Progenitor cell of endocrine pancreas (in vitro differentiated cells): ENCODE data around the gene SNTG2. TPM values are rescaled to one million over a fixed set of nuclear protein-coding genes. Genes with fewer than 3 reads are reported as not detected.
"Not testable (repeated sequence)": the region's sequence is repeated elsewhere in the genome, so short reads cannot be mapped to it uniquely, and the experiment has no call there.

ENCODE experiments used
- DNase-seq: peaks from one replicate; pipeline ENCODE4 v3.0.0; 2021; ENCODE audit warnings: low spot score; ENCODE audit not compliant: unreplicated experiment
- H3K27ac Mint-ChIP-seq: 2 replicates; pipeline ENCODE4 v1.8.0; 2021; ENCODE audit warnings: mild to moderate bottlenecking, moderate library complexity, mixed read lengths
- H3K27me3 Mint-ChIP-seq: 2 replicates; pipeline ENCODE4 v1.8.0; 2021; ENCODE audit warnings: mixed read lengths
- H3K36me3 Mint-ChIP-seq: 2 replicates; pipeline ENCODE4 v1.8.0; 2022; ENCODE audit warnings: mixed read lengths; ENCODE audit not compliant: insufficient read depth
- H3K4me1 Mint-ChIP-seq: 2 replicates; pipeline ENCODE4 v1.8.0; 2021; ENCODE audit warnings: low read depth, mixed read lengths
- H3K4me3 Mint-ChIP-seq: 2 replicates; pipeline ENCODE4 v1.8.0; 2021; ENCODE audit warnings: low read depth, mild to moderate bottlenecking, moderate library complexity, mixed read lengths
- H3K9me3 Mint-ChIP-seq: 2 replicates; pipeline ENCODE4 v1.8.0; 2021; ENCODE audit warnings: low read depth, mixed read lengths
- total RNA-seq: library from RNA; stranded (reverse); gene quantifications from 2 replicates; pipeline ENCODE4 v1.2.1, GENCODE V29; 2021
- TF ChIP-seq, protein P1 (sequence below): fragments of 200-600 bp; sonication (generic); IDR thresholded peaks from one replicate; pipeline ENCODE4 v1.5.0; 2021; ENCODE audit warnings: antibody characterized with exemption, mild to moderate bottlenecking; ENCODE audit not compliant: unreplicated experiment

The SNTG2 gene
- total RNA-seq, 1 donor from 2014 or later: 0.50 TPM

DNA sequence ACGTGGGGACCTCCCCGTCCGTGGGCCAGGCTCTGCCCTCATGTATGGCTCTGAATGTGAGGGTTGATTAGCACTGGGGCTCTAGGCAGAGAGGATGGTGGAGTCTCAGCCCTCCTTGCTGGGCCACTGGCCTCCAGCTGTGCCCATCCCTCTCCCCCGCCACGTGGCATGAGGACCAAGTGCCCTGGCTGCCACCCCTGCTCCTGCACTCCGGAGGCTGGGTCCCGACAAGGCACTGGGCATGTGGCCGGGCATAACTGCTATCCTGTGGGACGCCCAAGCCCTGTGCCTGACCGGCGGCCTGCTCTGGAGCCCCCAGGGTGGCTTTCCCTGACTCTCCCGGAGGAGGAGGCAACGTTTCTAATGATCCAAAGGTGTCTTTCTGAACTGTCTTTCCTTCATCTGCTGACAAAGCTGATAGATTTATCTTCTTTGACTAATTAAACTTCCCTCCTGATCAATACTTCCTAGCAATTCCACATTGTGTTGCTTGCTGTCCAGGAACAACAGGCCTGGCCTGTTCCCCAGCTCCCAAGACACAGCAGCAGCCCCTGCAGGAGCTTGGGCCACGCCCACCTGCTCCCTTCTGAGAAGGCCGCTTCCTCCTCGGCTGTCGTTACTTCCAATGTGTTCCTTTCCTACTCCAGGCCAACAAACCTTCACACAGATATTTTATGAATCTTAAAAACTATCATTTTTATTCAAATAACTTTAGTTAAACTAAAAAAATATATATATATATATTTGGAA is 132.0 kb downstream of the SNTG2 start:
- TF ChIP-seq, protein P1, sequence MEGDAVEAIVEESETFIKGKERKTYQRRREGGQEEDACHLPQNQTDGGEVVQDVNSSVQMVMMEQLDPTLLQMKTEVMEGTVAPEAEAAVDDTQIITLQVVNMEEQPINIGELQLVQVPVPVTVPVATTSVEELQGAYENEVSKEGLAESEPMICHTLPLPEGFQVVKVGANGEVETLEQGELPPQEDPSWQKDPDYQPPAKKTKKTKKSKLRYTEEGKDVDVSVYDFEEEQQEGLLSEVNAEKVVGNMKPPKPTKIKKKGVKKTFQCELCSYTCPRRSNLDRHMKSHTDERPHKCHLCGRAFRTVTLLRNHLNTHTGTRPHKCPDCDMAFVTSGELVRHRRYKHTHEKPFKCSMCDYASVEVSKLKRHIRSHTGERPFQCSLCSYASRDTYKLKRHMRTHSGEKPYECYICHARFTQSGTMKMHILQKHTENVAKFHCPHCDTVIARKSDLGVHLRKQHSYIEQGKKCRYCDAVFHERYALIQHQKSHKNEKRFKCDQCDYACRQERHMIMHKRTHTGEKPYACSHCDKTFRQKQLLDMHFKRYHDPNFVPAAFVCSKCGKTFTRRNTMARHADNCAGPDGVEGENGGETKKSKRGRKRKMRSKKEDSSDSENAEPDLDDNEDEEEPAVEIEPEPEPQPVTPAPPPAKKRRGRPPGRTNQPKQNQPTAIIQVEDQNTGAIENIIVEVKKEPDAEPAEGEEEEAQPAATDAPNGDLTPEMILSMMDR: no peak
- Mint-ChIP-seq H3K27ac (no peak overlapping the region), H3K9me3 (no peaks in the 10 kb centered on the region), H3K4me3 (no peak overlapping the region), H3K36me3 (no peaks in the 10 kb centered on the region), H3K4me1 (peaks cover 3% of the 10 kb centered on the region), H3K27me3 (peaks cover 23% of the 10 kb centered on the region)
- DNase-seq: no peak

DNA sequence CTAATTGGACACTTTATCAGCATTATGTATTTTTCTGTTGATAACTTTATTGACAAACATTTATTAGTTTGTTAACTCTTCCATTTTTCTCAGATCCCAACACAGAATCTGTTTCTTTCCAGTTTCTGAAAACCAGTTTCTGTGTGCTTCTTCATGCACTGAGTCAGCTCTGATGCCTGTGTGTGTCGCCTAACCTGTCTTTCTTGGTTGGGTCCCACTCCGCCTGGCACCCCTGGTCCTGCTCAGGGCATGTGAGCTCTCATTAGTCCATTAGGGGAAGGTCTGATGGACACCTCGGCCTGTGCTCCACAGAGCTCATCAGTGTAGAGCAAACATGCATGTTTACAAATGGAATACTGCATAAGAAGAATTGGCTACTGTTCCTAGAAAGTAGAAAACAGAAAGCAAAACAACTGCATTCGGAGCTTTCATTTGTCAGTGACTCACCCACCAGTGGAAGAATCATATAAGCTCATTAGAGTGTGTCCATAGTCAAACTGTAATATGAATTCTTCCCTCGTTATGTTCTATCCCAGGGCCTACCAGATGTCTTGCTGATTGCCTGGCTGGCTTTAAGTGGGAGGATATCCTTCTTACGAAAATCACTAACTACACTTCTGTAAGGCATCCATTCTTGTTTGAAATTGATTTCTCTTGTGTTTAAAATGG is 137.7 kb downstream of the SNTG2 start:
- H3K9me3 Mint-ChIP-seq: peaks cover 7% of the 10 kb centered on the region
- H3K36me3 Mint-ChIP-seq: no peaks in the 10 kb centered on the region
- no peak for DNase-seq
- no peak overlapping the region for H3K27ac Mint-ChIP-seq
- no peaks in the 10 kb centered on the region for H3K4me1 Mint-ChIP-seq
- no peak overlapping the region for H3K4me3 Mint-ChIP-seq
- H3K27me3 Mint-ChIP-seq: peaks cover 14% of the 10 kb centered on the region
- TF ChIP-seq, protein P1: no peak

DNA sequence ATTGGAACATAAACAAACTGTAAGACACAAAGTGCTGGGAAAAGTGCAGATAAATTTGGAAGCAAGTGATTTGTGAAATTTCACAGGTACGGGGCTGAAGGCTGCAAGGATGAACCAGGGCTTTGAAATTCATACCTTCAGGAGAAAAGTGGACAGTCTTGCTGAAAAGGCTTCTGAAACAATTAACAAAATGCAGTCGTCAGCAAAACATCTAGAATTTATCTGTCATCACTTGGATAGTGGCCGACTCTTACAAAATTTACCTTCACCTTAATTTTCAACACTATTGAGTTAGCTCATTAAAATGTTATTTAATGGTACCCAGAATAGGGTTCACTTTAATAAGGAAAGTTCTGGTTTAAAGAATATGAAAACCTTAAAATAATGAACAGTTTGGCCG is 138.3 kb downstream of the SNTG2 start:
- no peak overlapping the region for H3K27ac Mint-ChIP-seq
- no peak overlapping the region for H3K4me3 Mint-ChIP-seq
- TF ChIP-seq, protein P1: no peak
- H3K4me1 Mint-ChIP-seq: no peaks in the 10 kb centered on the region
- H3K9me3 Mint-ChIP-seq: peaks cover 7% of the 10 kb centered on the region
- H3K27me3 Mint-ChIP-seq: peaks cover 14% of the 10 kb centered on the region
- no peaks in the 10 kb centered on the region for H3K36me3 Mint-ChIP-seq
- DNase-seq: no peak

DNA sequence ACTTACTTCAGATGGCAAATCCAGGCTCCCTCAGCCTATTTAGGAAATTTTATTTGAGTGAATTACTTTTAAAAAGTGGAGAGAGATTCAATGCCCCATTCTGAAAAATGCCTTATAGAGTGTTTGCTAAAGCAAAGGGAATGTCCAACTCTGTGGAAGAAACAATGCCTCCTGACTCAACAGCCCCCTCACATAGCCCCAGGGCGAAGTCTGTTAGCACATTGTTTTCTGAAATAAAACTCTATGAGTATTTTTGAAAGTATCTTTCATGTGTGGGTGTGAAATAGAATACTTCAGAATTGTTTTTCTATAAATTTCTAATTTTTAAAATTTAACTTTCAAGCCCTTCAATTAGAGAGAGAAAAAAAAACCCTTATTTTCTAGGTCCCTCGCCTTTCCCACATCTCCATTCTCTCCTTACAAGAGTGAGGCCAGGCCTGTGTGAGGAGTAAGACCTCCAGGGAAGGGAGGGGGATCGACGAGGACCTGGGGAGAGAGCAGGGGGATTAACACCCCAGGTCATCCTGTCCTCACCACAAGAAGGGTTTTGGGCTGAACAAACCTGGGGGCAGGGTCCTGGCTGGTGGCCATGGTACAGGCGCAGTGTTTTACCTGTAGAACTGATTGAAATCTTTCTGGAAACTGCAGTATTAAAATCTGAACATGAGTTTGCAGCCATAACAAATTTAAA is 141.4 kb downstream of the SNTG2 start:
- DNase-seq: no peak
- no peak overlapping the region for H3K27ac Mint-ChIP-seq
- no peak overlapping the region for H3K4me3 Mint-ChIP-seq
- H3K27me3 Mint-ChIP-seq: peaks cover 13% of the 10 kb centered on the region
- TF ChIP-seq, protein P1: no peak
- H3K4me1 Mint-ChIP-seq: no peaks in the 10 kb centered on the region
- peaks cover 7% of the 10 kb centered on the region for H3K9me3 Mint-ChIP-seq
- H3K36me3 Mint-ChIP-seq: no peaks in the 10 kb centered on the region

DNA sequence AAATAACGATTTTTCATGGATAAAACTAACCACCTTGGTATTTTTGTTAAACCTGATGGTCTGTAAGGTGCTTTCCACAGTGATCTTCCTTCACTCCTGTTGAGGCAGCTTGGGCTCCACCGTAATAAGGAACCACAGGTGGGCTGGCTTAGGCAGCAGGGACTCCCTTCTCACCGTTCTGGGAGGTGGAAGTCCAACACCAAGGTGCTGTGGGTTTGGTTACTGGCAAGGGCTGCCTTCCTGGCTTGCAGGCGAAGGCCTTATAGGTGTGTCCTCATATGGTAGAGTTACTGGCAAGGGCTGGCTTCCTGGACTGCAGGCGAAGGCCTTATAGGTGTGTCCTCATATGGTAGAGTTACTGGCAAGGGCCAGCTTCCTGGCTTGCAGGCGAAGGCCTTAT is 143.0 kb downstream of the SNTG2 start:
- H3K36me3 Mint-ChIP-seq, H3K9me3 Mint-ChIP-seq, H3K27ac Mint-ChIP-seq, H3K4me1 Mint-ChIP-seq, H3K4me3 Mint-ChIP-seq, DNase-seq: not testable (repeated sequence)
- peaks cover 25% of the 10 kb centered on the region for H3K27me3 Mint-ChIP-seq
